Measurements from ENCODE around the gene CCT7. TPM values are rescaled to one million over a fixed set of nuclear protein-coding genes. Genes with fewer than 3 reads are reported as not detected.
A peak's percentile ranks its signal among the peaks of the same experiment; 100 is the strongest.

Gene CCT7
- total and polyA plus RNA-seq, 2 experiments from 2014 or later, result 287 to 642 TPM

- H3K27ac Mint-ChIP-seq, result no peak overlapping the region
- peaks cover 94% of the 10 kb centered on the region for H3K27me3 ChIP-seq (ENCODE audit: insufficient read depth)
- peaks cover 62% of the 10 kb centered on the region for H3K27me3 Mint-ChIP-seq (ENCODE audit: insufficient read depth, low read depth, poor library complexity)
- H3K4me3 ChIP-seq, result no peak overlapping the region
- no peak for TF ChIP-seq ETS1 (IDR thresholded peaks at IDR 0.05)
- TF ChIP-seq CTCF (conservative IDR thresholded peaks at IDR 0.05; ENCODE audit: low read depth in 2 of 2), result peak; percentile 34 to 36
- peaks cover 18% of the 10 kb centered on the region for H3K4me1 Mint-ChIP-seq
- no peak overlapping the region for H3K4me3 Mint-ChIP-seq
- H3K27ac ChIP-seq (ENCODE audit: low read depth), result no peak overlapping the region
- no peaks in the 10 kb centered on the region; the same call in 2 of the 3 replicates for H3K9me3 Mint-ChIP-seq
- DNase-seq (ENCODE audit: low spot score) (no peak), ATAC-seq (no peak)
- peaks cover 21% of the 10 kb centered on the region for H3K4me1 ChIP-seq (ENCODE audit: insufficient read depth)
- H3F3A ChIP-seq (replicated peaks; ENCODE audit: low read depth), result peaks cover 15% of the 10 kb centered on the region
- no peak overlapping the region for H3K4me2 ChIP-seq
- no peaks in the 10 kb centered on the region for H3K9me2 ChIP-seq (ENCODE audit: insufficient read depth)
- H3K36me3 ChIP-seq (ENCODE audit: insufficient read depth), result no peaks in the 10 kb centered on the region
- H2AFZ ChIP-seq, result no peak overlapping the region
- no peaks in the 10 kb centered on the region for H3K79me2 ChIP-seq (replicated peaks; ENCODE audit: insufficient read depth)
- no peaks in the 10 kb centered on the region for H3K36me3 Mint-ChIP-seq (ENCODE audit: low read depth)
- peaks cover 5% of the 10 kb centered on the region for H4K20me1 ChIP-seq (replicated peaks; ENCODE audit: insufficient read depth)
These were observed 55.2 kb downstream of the CCT7 start for GRCh38 chr2:73289304-73289703.

- no peaks in the 10 kb centered on the region for H3K36me3 Mint-ChIP-seq (ENCODE audit: low read depth)
- peaks cover 14% of the 10 kb centered on the region for H3K4me1 Mint-ChIP-seq
- Histone ChIP-seq H4K20me1 (replicated peaks; ENCODE audit: insufficient read depth) (peaks cover 5% of the 10 kb centered on the region), H3K4me1 (ENCODE audit: insufficient read depth) (peaks cover 17% of the 10 kb centered on the region), H3K79me2 (replicated peaks; ENCODE audit: insufficient read depth) (no peaks in the 10 kb centered on the region), H3K4me2 (peak overlapping the region; percentile 89; the same call in 1 of the 2 replicates), H3K27ac (ENCODE audit: low read depth) (no peak overlapping the region), H3K9me2 (ENCODE audit: insufficient read depth) (no peaks in the 10 kb centered on the region), H3F3A (replicated peaks; ENCODE audit: low read depth) (peaks cover 15% of the 10 kb centered on the region), H3K27me3 (ENCODE audit: insufficient read depth) (peaks cover 98% of the 10 kb centered on the region), H3K36me3 (ENCODE audit: insufficient read depth) (no peaks in the 10 kb centered on the region), H2AFZ (no peak overlapping the region), H3K4me3 (no peak overlapping the region)
- H3K27ac Mint-ChIP-seq, result no peak overlapping the region
- peaks cover 64% of the 10 kb centered on the region for H3K27me3 Mint-ChIP-seq (ENCODE audit: insufficient read depth, low read depth, poor library complexity)
- ATAC-seq (peak; percentile 21), DNase-seq (ENCODE audit: low spot score) (peak; percentile 84)
- H3K4me3 Mint-ChIP-seq, result peak overlapping the region; percentile 75; the same call in 2 of the 3 replicates
- no peaks in the 10 kb centered on the region; the same call in 2 of the 3 replicates for H3K9me3 Mint-ChIP-seq
- no peak for TF ChIP-seq ZNF462 (CRISPR knock-in tag; IDR thresholded peaks at IDR 0.05)
- TF ChIP-seq ETS1 (IDR thresholded peaks at IDR 0.05), result no peak
- no peak for TF ChIP-seq CREB1 (CRISPR knock-in tag; IDR thresholded peaks at IDR 0.05; ENCODE audit: low read depth)
- peak; percentile 54 for TF ChIP-seq REST (IDR thresholded peaks at IDR 0.05; ENCODE audit: unreplicated experiment)
These were observed 56.1 kb downstream of the CCT7 start for GRCh38 chr2:73290049-73290839.
